Measurements from ENCODE around the gene ZNF568. TPM values are rescaled to one million over a fixed set of nuclear protein-coding genes. Genes with fewer than 3 reads are reported as not detected.
A peak's percentile ranks its signal among the peaks of the same experiment; 100 is the strongest.

ZNF568 gene
- total and polyA plus RNA-seq, 2 donors from 2014 or later, result 6.5 to 13.1 TPM

- FAIRE-seq (no peak), DNase-seq (peak in 4 of 5 donors; percentile 10 to 54 (median 36))
- Histone ChIP-seq H3K4me1 (ENCODE audit: control insufficient read depth in 2 of 3, insufficient read depth in 2 of 3, low read depth in 1 of 3, low read length in 3 of 3) (peaks cover 0 to 8% (median 2%) of the 10 kb centered on the region in 3 donors), H3K27ac (ENCODE audit: low read depth in 2 of 2, low read length in 2 of 2) (no peak overlapping the region), H3K9ac (ENCODE audit: low read length in 3 of 3) (peak overlapping the region; percentile 75 to 97 (median 97)), H3K27me3 (ENCODE audit: control insufficient read depth, insufficient read depth, low read length) (no peaks in the 10 kb centered on the region), H3K36me3 (ENCODE audit: control insufficient read depth in 2 of 3, insufficient read depth in 3 of 3, low read length in 3 of 3) (peaks cover 0 to 5% (median 0%) of the 10 kb centered on the region in 3 donors), H3K9me3 (ENCODE audit: control insufficient read depth in 2 of 3, insufficient read depth in 1 of 3, low read length in 3 of 3) (no peaks in the 10 kb centered on the region), H3K4me3 (ENCODE audit: low read length in 3 of 3) (peak overlapping the region; percentile 89 to 99 (median 94))
- intact Hi-C loops (cut with DNase I), result no loop called here
- TF ChIP-seq, protein P1, sequence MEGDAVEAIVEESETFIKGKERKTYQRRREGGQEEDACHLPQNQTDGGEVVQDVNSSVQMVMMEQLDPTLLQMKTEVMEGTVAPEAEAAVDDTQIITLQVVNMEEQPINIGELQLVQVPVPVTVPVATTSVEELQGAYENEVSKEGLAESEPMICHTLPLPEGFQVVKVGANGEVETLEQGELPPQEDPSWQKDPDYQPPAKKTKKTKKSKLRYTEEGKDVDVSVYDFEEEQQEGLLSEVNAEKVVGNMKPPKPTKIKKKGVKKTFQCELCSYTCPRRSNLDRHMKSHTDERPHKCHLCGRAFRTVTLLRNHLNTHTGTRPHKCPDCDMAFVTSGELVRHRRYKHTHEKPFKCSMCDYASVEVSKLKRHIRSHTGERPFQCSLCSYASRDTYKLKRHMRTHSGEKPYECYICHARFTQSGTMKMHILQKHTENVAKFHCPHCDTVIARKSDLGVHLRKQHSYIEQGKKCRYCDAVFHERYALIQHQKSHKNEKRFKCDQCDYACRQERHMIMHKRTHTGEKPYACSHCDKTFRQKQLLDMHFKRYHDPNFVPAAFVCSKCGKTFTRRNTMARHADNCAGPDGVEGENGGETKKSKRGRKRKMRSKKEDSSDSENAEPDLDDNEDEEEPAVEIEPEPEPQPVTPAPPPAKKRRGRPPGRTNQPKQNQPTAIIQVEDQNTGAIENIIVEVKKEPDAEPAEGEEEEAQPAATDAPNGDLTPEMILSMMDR (IDR thresholded peaks at IDR 0.05; ENCODE audit: borderline replicate concordance, extremely low read depth, insufficient read depth), result no peak
Observed at GRCh38 chr19:36916991-36917390, 859 bp downstream of the ZNF568 start.

- H3K36me3 ChIP-seq (ENCODE audit: control insufficient read depth in 2 of 3, insufficient read depth in 3 of 3, low read length in 3 of 3), result peaks cover 0 to 11% (median 5%) of the 10 kb centered on the region in 3 donors
- H3K9ac ChIP-seq (ENCODE audit: low read length in 3 of 3), result no peak overlapping the region
- intact Hi-C loops (cut with DNase I), result no loop called here
- DNase-seq (no peak), FAIRE-seq (no peak)
- no peak overlapping the region for H3K4me3 ChIP-seq (ENCODE audit: low read length in 3 of 3)
- H3K4me1 ChIP-seq (ENCODE audit: control insufficient read depth in 2 of 3, insufficient read depth in 2 of 3, low read depth in 1 of 3, low read length in 3 of 3), result peaks cover 0 to 8% (median 2%) of the 10 kb centered on the region in 3 donors
- TF ChIP-seq, protein P1 (IDR thresholded peaks at IDR 0.05; ENCODE audit: borderline replicate concordance, extremely low read depth, insufficient read depth), result no peak
- no peaks in the 10 kb centered on the region for H3K9me3 ChIP-seq (ENCODE audit: control insufficient read depth in 2 of 3, insufficient read depth in 1 of 3, low read length in 3 of 3)
- H3K27ac ChIP-seq (ENCODE audit: low read depth in 2 of 2, low read length in 2 of 2), result no peak overlapping the region
- H3K27me3 ChIP-seq (ENCODE audit: control insufficient read depth, insufficient read depth, low read length), result no peaks in the 10 kb centered on the region
Observed at GRCh38 chr19:36918090-36918489, 2.0 kb downstream of the ZNF568 start.

GRCh38 chr19:36931684-36932083 lies 15.6 kb downstream of the ZNF568 start:
- H3K4me1 ChIP-seq (ENCODE audit: control insufficient read depth in 2 of 3, insufficient read depth in 2 of 3, low read depth in 1 of 3, low read length in 3 of 3), result no peaks in the 10 kb centered on the region
- H3K9me3 ChIP-seq (ENCODE audit: control insufficient read depth in 2 of 3, insufficient read depth in 1 of 3, low read length in 3 of 3), result peaks cover 0 to 9% (median 3%) of the 10 kb centered on the region in 3 donors
- H3K36me3 ChIP-seq (ENCODE audit: control insufficient read depth in 2 of 3, insufficient read depth in 3 of 3, low read length in 3 of 3), result peaks cover 0 to 5% (median 2%) of the 10 kb centered on the region in 3 donors
- no peak overlapping the region for H3K9ac ChIP-seq (ENCODE audit: low read length in 3 of 3)
- H3K4me3 ChIP-seq (ENCODE audit: low read length in 3 of 3), result no peak overlapping the region
- H3K27ac ChIP-seq (ENCODE audit: low read depth in 2 of 2, low read length in 2 of 2), result no peak overlapping the region
- no peak for FAIRE-seq
- DNase-seq, result no peak
- TF ChIP-seq, protein P1 (IDR thresholded peaks at IDR 0.05; ENCODE audit: borderline replicate concordance, extremely low read depth, insufficient read depth), result no peak
- intact Hi-C loops (cut with DNase I), result no loop called here
- H3K27me3 ChIP-seq (ENCODE audit: control insufficient read depth, insufficient read depth, low read length), result no peaks in the 10 kb centered on the region

DNA sequence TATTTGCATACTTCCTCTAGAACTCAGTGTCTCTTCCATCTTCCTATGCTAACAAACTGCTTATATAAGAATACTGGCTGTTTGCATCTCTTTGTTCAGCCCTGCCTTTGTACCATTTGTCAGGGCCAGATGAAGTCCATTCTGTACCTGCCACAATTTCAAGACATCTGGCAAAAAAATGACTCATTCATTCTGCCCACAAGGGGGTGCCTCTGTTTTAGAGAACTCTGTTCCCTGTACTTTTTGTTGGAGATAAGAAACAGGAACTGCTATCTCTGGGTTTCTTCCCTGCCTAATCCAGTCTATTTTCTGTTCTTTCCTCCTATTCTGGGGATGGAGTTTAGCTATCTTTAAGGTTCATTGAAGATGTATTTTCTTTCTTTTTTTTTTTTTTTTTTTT lies 23.0 kb downstream of the ZNF568 start:
- H3K27me3 ChIP-seq (ENCODE audit: control insufficient read depth, insufficient read depth, low read length), result no peaks in the 10 kb centered on the region
- FAIRE-seq (no peak), DNase-seq (peak in 3 of 5 donors; percentile 12 to 47 (median 19))
- peaks cover 0 to 4% (median 0%) of the 10 kb centered on the region in 3 donors for H3K9me3 ChIP-seq (ENCODE audit: control insufficient read depth in 2 of 3, insufficient read depth in 1 of 3, low read length in 3 of 3)
- H3K9ac ChIP-seq (ENCODE audit: low read length in 3 of 3), result no peak overlapping the region
- intact Hi-C loops (cut with DNase I), result no loop called here
- H3K4me3 ChIP-seq (ENCODE audit: low read length in 3 of 3), result no peak overlapping the region
- H3K4me1 ChIP-seq (ENCODE audit: control insufficient read depth in 2 of 3, insufficient read depth in 2 of 3, low read depth in 1 of 3, low read length in 3 of 3), result no peaks in the 10 kb centered on the region
- H3K36me3 ChIP-seq (ENCODE audit: control insufficient read depth in 2 of 3, insufficient read depth in 3 of 3, low read length in 3 of 3), result peaks cover 0 to 42% (median 20%) of the 10 kb centered on the region in 3 donors
- TF ChIP-seq, protein P1 (IDR thresholded peaks at IDR 0.05; ENCODE audit: borderline replicate concordance, extremely low read depth, insufficient read depth), result peak; percentile 1
- no peak overlapping the region for H3K27ac ChIP-seq (ENCODE audit: low read depth in 2 of 2, low read length in 2 of 2)

Data from kidney (tissue), 14 donors.